HEK293 (cell line): Measurements from ENCODE around the gene MED4.

Source experiments
- CTCF ChIA-PET: fragments of 350-600 bp; formaldehyde crosslinking; extraction: SDS; loops from one replicate; lab custom pipeline; 2021; ENCODE audit warnings: antibody characterized with exemption; lab: Yijun Ruan, JAX
- POLR2A ChIA-PET: fragments of 300-600 bp; formaldehyde crosslinking; extraction: SDS; loops from one replicate; lab custom pipeline; 2020; ENCODE audit warnings: antibody characterized with exemption, inconsistent platforms; lab: Yijun Ruan, JAX
- H3K27ac ChIP-seq: fragments of 200-500 bp; sonication (Bioruptor generic); 2 replicates; pipeline ENCODE4 v1.5.1; 2014; ENCODE audit warnings: low read depth, low read length, control low read depth, inconsistent platforms; ENCODE audit errors: extremely low read depth
- H3K36me3 ChIP-seq, 2 experiments: fragments of 200-500 bp in 1 of 2; sonication (Bioruptor generic) in 1 of 2; 1 replicate in 1 of 2; 2 replicates in 1 of 2; pipeline ENCODE4 v1.5.1; 2014 to 2017; ENCODE audit warnings: inconsistent platforms in 2 of 2, low read length in 2 of 2; ENCODE audit not compliant: control insufficient read depth in 2 of 2, insufficient read depth in 1 of 2
- H3K4me1 ChIP-seq: fragments of 200-500 bp; sonication (Bioruptor generic); 2 replicates; pipeline ENCODE4 v1.5.1; 2014; ENCODE audit warnings: mild to moderate bottlenecking, low read length, inconsistent platforms; ENCODE audit not compliant: control insufficient read depth, insufficient read depth
- H3K4me3 ChIP-seq: 2 replicates; pipeline ENCODE4 v1.5.1; 2011; ENCODE audit warnings: low read depth, mild to moderate bottlenecking, control low read depth, low read length, moderate library complexity
- H3K9me3 ChIP-seq: fragments of 200-500 bp; sonication (Bioruptor generic); 2 replicates; pipeline ENCODE4 v1.5.1; 2014; ENCODE audit warnings: low read depth, low read length, inconsistent platforms; ENCODE audit not compliant: control insufficient read depth, insufficient read depth
- ATF2 ChIP-seq: fragments of 450-650 bp; formaldehyde crosslinking; IDR thresholded peaks from 2 replicates; pipeline ENCODE4 v1.5.1; 2016; ENCODE audit warnings: missing biosample characterization, missing genetic modification characterization, low read depth
- EGR2 ChIP-seq: fragments of 450-650 bp; formaldehyde crosslinking; IDR thresholded peaks from 2 replicates; pipeline ENCODE4 v1.5.1; 2016; ENCODE audit warnings: low read depth, missing biosample characterization, missing genetic modification characterization
- GFI1B ChIP-seq: fragments of 450-650 bp; formaldehyde crosslinking; IDR thresholded peaks from 2 replicates; pipeline ENCODE4 v1.5.1; 2016; ENCODE audit warnings: missing biosample characterization, missing genetic modification characterization
- KLF1 ChIP-seq: fragments of 450-650 bp; formaldehyde crosslinking; IDR thresholded peaks from 2 replicates; pipeline ENCODE4 v1.5.1; 2016; ENCODE audit warnings: missing biosample characterization, missing genetic modification characterization
- PRDM6 ChIP-seq: fragments of 450-650 bp; formaldehyde crosslinking; IDR thresholded peaks from 2 replicates; pipeline ENCODE4 v1.5.1; 2017; ENCODE audit warnings: missing biosample characterization, missing genetic modification characterization
- RBAK ChIP-seq: fragments of 450-650 bp; formaldehyde crosslinking; IDR thresholded peaks from 2 replicates; pipeline ENCODE4 v1.5.1; 2016; ENCODE audit warnings: missing biosample characterization, missing genetic modification characterization
- SCRT2 ChIP-seq: fragments of 450-650 bp; formaldehyde crosslinking; IDR thresholded peaks from 2 replicates; pipeline ENCODE4 v1.5.1; 2016; ENCODE audit warnings: missing biosample characterization, missing genetic modification characterization
- SP7 ChIP-seq: fragments of 450-650 bp; formaldehyde crosslinking; IDR thresholded peaks from 2 replicates; pipeline ENCODE4 v1.5.1; 2016; ENCODE audit warnings: missing biosample characterization, missing genetic modification characterization
- TRIM28 ChIP-seq: IDR thresholded peaks from 2 replicates; pipeline ENCODE4 v1.6.1; 2011; ENCODE audit warnings: low read length, control low read depth, borderline replicate concordance
- ZNF175 ChIP-seq: fragments of 450-650 bp; formaldehyde crosslinking; IDR thresholded peaks from 2 replicates; pipeline ENCODE4 v1.5.1; 2016; ENCODE audit warnings: missing biosample characterization, missing genetic modification characterization
- ZNF221 ChIP-seq: fragments of 450-650 bp; formaldehyde crosslinking; IDR thresholded peaks from 2 replicates; pipeline ENCODE4 v1.5.1; 2017; ENCODE audit warnings: missing biosample characterization, missing genetic modification characterization, borderline replicate concordance
- ZNF248 ChIP-seq: fragments of 450-650 bp; formaldehyde crosslinking; IDR thresholded peaks from 2 replicates; pipeline ENCODE4 v1.5.1; 2017; ENCODE audit warnings: missing biosample characterization, missing genetic modification characterization
- ZNF362 ChIP-seq: fragments of 450-650 bp; formaldehyde crosslinking; IDR thresholded peaks from 2 replicates; pipeline ENCODE4 v1.5.1; 2016; ENCODE audit warnings: missing biosample characterization, missing genetic modification characterization
- ZNF433 ChIP-seq: fragments of 450-650 bp; formaldehyde crosslinking; IDR thresholded peaks from 2 replicates; pipeline ENCODE4 v1.5.1; 2016; ENCODE audit warnings: missing biosample characterization, missing genetic modification characterization, low read depth
- ZNF513 ChIP-seq: fragments of 450-650 bp; IDR thresholded peaks from 2 replicates; pipeline ENCODE4 v1.5.1; 2018; ENCODE audit warnings: missing biosample characterization, missing genetic modification characterization
- ZNF518A ChIP-seq: fragments of 450-650 bp; formaldehyde crosslinking; conservative IDR thresholded peaks from 2 replicates; pipeline ENCODE4 v1.5.1; 2016; ENCODE audit warnings: low read depth, missing biosample characterization, missing genetic modification characterization
- ZNF610 ChIP-seq: fragments of 450-650 bp; formaldehyde crosslinking; IDR thresholded peaks from 2 replicates; pipeline ENCODE4 v1.5.1; 2016; ENCODE audit warnings: missing biosample characterization, missing genetic modification characterization, borderline replicate concordance
- ZNF670 ChIP-seq: fragments of 450-650 bp; formaldehyde crosslinking; IDR thresholded peaks from 2 replicates; pipeline ENCODE4 v1.5.1; 2016; ENCODE audit warnings: missing biosample characterization, missing genetic modification characterization, low read depth

The MED4 gene

GRCh38 chr13:48132961-48133360, 38.1 kb upstream of the MED4 start:
- ChIA-PET CTCF (no interaction called here), POLR2A (no interaction called here)

GRCh38 chr13:48131533-48131932, 36.6 kb upstream of the MED4 start:
- TF ChIP-seq ZNF433 (tag by site-specific recombination) (no peak), ZNF175 (no peak), RBAK (no peak), ZNF362 (tag by site-specific recombination) (no peak), ZNF610 (tag by site-specific recombination) (no peak), TRIM28 (no peak), GFI1B (no peak), ATF2 (no peak), ZNF248 (tag by site-specific recombination) (no peak)
- no peak overlapping the region for H3K27ac ChIP-seq
- H3K4me3 ChIP-seq: no peak overlapping the region
- POLR2A ChIA-PET: no interaction called here
- CTCF ChIA-PET: interaction anchor here (0.6 to 1.7 kb wide), 4 partner anchors 38 to 1459 kb away, joined by 3 to 6 read pairs (median 4); no protein-coding TSS in a partner anchor
- no peaks in the 10 kb centered on the region for H3K36me3 ChIP-seq
- no peaks in the 10 kb centered on the region for H3K4me1 ChIP-seq
- no peaks in the 10 kb centered on the region for H3K9me3 ChIP-seq

More at GRCh38 chr13:48132961-48133360, 38.1 kb upstream of the MED4 start:
- H3K4me1 ChIP-seq: no peaks in the 10 kb centered on the region
- TF ChIP-seq ZNF221: no peak
- TF ChIP-seq SCRT2 (tag by site-specific recombination): no peak
- TF ChIP-seq ZNF670 (tag by site-specific recombination): no peak
- TF ChIP-seq SP7: no peak
- no peak for TF ChIP-seq ZNF513 (tag by site-specific recombination)
- no peak overlapping the region for H3K4me3 ChIP-seq
- no peaks in the 10 kb centered on the region for H3K36me3 ChIP-seq
- H3K9me3 ChIP-seq: no peaks in the 10 kb centered on the region
- no peak overlapping the region for H3K27ac ChIP-seq

- Histone ChIP-seq H3K4me3 (no peak overlapping the region), H3K36me3 (no peaks in the 10 kb centered on the region), H3K9me3 (no peaks in the 10 kb centered on the region), H3K4me1 (no peaks in the 10 kb centered on the region), H3K27ac (no peak overlapping the region)
- CTCF ChIA-PET: interaction anchor here (0.5 to 1.9 kb wide), 12 partner anchors 8 to 452 kb away, joined by 3 to 16 read pairs (median 3); no protein-coding TSS in a partner anchor
- POLR2A ChIA-PET: interaction anchor here (0.6 kb wide), 2 partner anchors 106 to 626 kb away, joined by 3 read pairs; partner anchors contain the start of gene ITM2B
- TF ChIP-seq EGR2: no peak
- peak; percentile 65 for TF ChIP-seq ZNF518A (tag by site-specific recombination)
- TF ChIP-seq SCRT2 (tag by site-specific recombination): 0 out of 2 replicates have a peak, but pooled peaks have one; percentile 15
- TF ChIP-seq PRDM6: peak; percentile 50
- TF ChIP-seq KLF1 (tag by site-specific recombination): no peak
These were observed 32.3 kb upstream of the MED4 start for GRCh38 chr13:48126944-48127830.
